Transverse colon (tissue), 4 donors: ENCODE data around the gene DES. TPM values are rescaled to one million over a fixed set of nuclear protein-coding genes. Genes with fewer than 3 reads are reported as not detected.

Experiments
- DNase-seq: peaks from one replicate; pipeline ENCODE4 v3.0.0-alpha.2; 2019
- H3K27ac ChIP-seq, 4 donors: fragments of 200-600 bp; sonication (generic); 2 replicates each; pipeline ENCODE4 v1.5.1; 2016 to 2018; ENCODE audit warnings: inconsistent platforms in 4 of 4
- H3K27me3 ChIP-seq: fragments of 200-600 bp; sonication (generic); 2 replicates; pipeline ENCODE4 v1.5.1; 2017; ENCODE audit warnings: inconsistent platforms
- H3K36me3 ChIP-seq, 4 donors: fragments of 200-600 bp; sonication (generic); 2 replicates each; pipeline ENCODE4 v1.5.1; 2017 to 2019; ENCODE audit warnings: inconsistent platforms in 4 of 4
- H3K4me1 ChIP-seq, 4 donors: fragments of 200-600 bp; sonication (generic); 2 replicates each; pipeline ENCODE4 v1.5.1; 2017 to 2020; ENCODE audit warnings: inconsistent platforms in 4 of 4
- H3K4me3 ChIP-seq, 4 donors: fragments of 200-600 bp; sonication (generic); 1 replicate in 1 of 4; 2 replicates in 3 of 4; pipeline versions ENCODE4 v1.5.1 to v1.6.1; 2017 to 2019; ENCODE audit warnings: inconsistent platforms in 4 of 4
- H3K9me3 ChIP-seq, 2 donors: fragments of 200-600 bp; sonication (generic); 2 replicates each; pipeline ENCODE4 v1.5.1; 2017 to 2019; ENCODE audit warnings: inconsistent platforms in 2 of 2
- CTCF ChIP-seq, 5 experiments: fragments of 200-600 bp in 3 of 5; fragments of 450-650 bp in 2 of 5; sonication (generic) in 3 of 5; IDR thresholded peaks; 1 replicate in 2 of 5; 2 replicates in 3 of 5; pipeline ENCODE4 v1.5.1; 2016 to 2017; ENCODE audit warnings: antibody characterized with exemption in 5 of 5, inconsistent platforms in 3 of 5, mild to moderate bottlenecking in 2 of 5, moderate library complexity in 1 of 5
- EP300 ChIP-seq: sonication (generic); formaldehyde crosslinking; IDR thresholded peaks from one replicate; pipeline ENCODE4 v1.6.1; 2017; ENCODE audit warnings: antibody characterized with exemption, low read depth
- POLR2A ChIP-seq: fragments of 450-650 bp; IDR thresholded peaks from one replicate; pipeline ENCODE4 v1.6.1; 2016; ENCODE audit warnings: antibody characterized with exemption, mild to moderate bottlenecking, moderate library complexity
- POLR2AphosphoS5 ChIP-seq, 3 donors: sonication (generic); formaldehyde crosslinking; IDR thresholded peaks; one replicate each; pipeline ENCODE4 v1.6.1; 2016; ENCODE audit warnings: antibody characterized with exemption in 3 of 3
- WGBS, 2 donors: methylation state at CpG; one replicate each; pipeline ENCODE4 v1.1.5; 2018; ENCODE audit warnings: low coverage in 1 of 2; 5-methylcytosine and 5-hydroxymethylcytosine counted together
- in situ Hi-C, 4 donors: fragments of 200-750 bp; cut with MboI; loops; one replicate each; pipeline versions ENCODE4 v1.15.0 to v1.15.1; 2017; ENCODE audit warnings: low sequenced_read_pairs in 3 of 4, low pct_ligation_motif_present in 1 of 4, low pct_unique_long_range_greater_than_20kb in 1 of 4
- intact Hi-C: fragments of 100-400 bp; cut with DNase I; formaldehyde crosslinking; loops from one replicate; pipeline ENCODE4 v1.15.1; 2023; ENCODE audit warnings: low total_unique reads
- total RNA-seq, 4 donors: library from RNA; depleted of rRNA; stranded (reverse); fragments of >200 nt; gene quantifications; one replicate each; pipeline ENCODE4 v1.1.0, GENCODE V29; 2016

Gene DES
- total RNA-seq, 4 donors from 2014 or later: 1,000 to 12,373 (median 1,519) TPM

GRCh38 chr2:219464286-219465032 is 46.3 kb downstream of the DES start:
- Histone ChIP-seq H3K36me3 (no peaks in the 10 kb centered on the region), H3K4me1 (peaks cover 4 to 13% (median 6%) of the 10 kb centered on the region in 4 donors), H3K27me3 (no peaks in the 10 kb centered on the region), H3K9me3 (no peaks in the 10 kb centered on the region), H3K4me3 (no peak overlapping the region), H3K27ac (peak overlapping the region in 3 of 4 donors; percentile 85 to 96 (median 85))
- in situ Hi-C loops (no loop called here), intact Hi-C loops (no loop called here)
- 52 to 87% methylated on average over 3 to 21 of the region's 21 CpGs for WGBS, 2 donors
- DNase-seq: no peak
- TF ChIP-seq POLR2AphosphoS5 (IDR thresholded peaks at IDR 0.05) (no peak), POLR2A (no peak), CTCF (IDR thresholded peaks at IDR 0.05) (no peak), EP300 (no peak)

GRCh38 chr2:219465659-219466561 is 47.7 kb downstream of the DES start:
- WGBS, 2 donors: 77 to 88% methylated on average over 2 to 40 of the region's 47 CpGs
- H3K9me3 ChIP-seq: no peaks in the 10 kb centered on the region
- in situ Hi-C loops: no loop called here
- peak overlapping the region in 3 of 4 donors; percentile 85 to 96 (median 85) for H3K27ac ChIP-seq
- H3K36me3 ChIP-seq: no peaks in the 10 kb centered on the region
- H3K27me3 ChIP-seq: no peaks in the 10 kb centered on the region
- no peak for DNase-seq
- TF ChIP-seq POLR2A (no peak), EP300 (no peak), CTCF (IDR thresholded peaks at IDR 0.05) (no peak), POLR2AphosphoS5 (IDR thresholded peaks at IDR 0.05) (no peak)
- H3K4me3 ChIP-seq: no peak overlapping the region
- H3K4me1 ChIP-seq: peaks cover 0 to 7% (median 0%) of the 10 kb centered on the region in 4 donors
- intact Hi-C loops: no loop called here

- Histone ChIP-seq H3K36me3 (no peaks in the 10 kb centered on the region), H3K27me3 (no peaks in the 10 kb centered on the region), H3K27ac (peak overlapping the region in 3 of 4 donors; percentile 40 to 96 (median 59)), H3K4me1 (peaks cover 0 to 7% (median 0%) of the 10 kb centered on the region in 4 donors), H3K4me3 (no peak overlapping the region), H3K9me3 (no peaks in the 10 kb centered on the region)
- intact Hi-C loops (no loop called here), in situ Hi-C loops (no loop called here)
- 78% methylated on average over 28 of the region's 28 CpGs; no CpG with 5 or more reads in 1 of the 2 donors for WGBS, 2 donors
- DNase-seq: no peak
- TF ChIP-seq EP300 (no peak), CTCF (IDR thresholded peaks at IDR 0.05) (no peak), POLR2AphosphoS5 (IDR thresholded peaks at IDR 0.05) (no peak)
Observed at GRCh38 chr2:219466816-219467735, 48.9 kb downstream of the DES start.
